HepG2 (cell line): ENCODE data around the gene LAMC3. TPM values are rescaled to one million over a fixed set of nuclear protein-coding genes. Genes with fewer than 3 reads are reported as not detected.

Experiments used
- ATAC-seq: fragments of 200-7000 bp; cut with Tn5 transposase; 3 replicates; pipeline ENCODE4 v1.9.1; 2020; ENCODE audit warnings: mild to moderate bottlenecking, moderate library complexity
- BruUV-seq: library from RNA; stranded (reverse); fragments of 400-500 nt; replicated peaks from 2 replicates; lab custom pipeline; 2021; lab: Mats Ljungman, UMichigan
- CTCF ChIA-PET: fragments of 300-600 bp; formaldehyde crosslinking; extraction: SDS; loops from one replicate; lab custom pipeline; 2021; ENCODE audit warnings: low total read pairs, inconsistent platforms, low intra/inter-chr PET ratio; lab: Yijun Ruan, JAX
- POLR2A ChIA-PET: fragments of 350-600 bp; sonication (Branson Sonifier 250); formaldehyde crosslinking; loops from one replicate; lab custom pipeline; 2020; ENCODE audit warnings: antibody characterized with exemption, inconsistent platforms; lab: Yijun Ruan, JAX
- DNase-seq: peaks from one replicate; pipeline ENCODE4 v3.0.0-alpha.2; 2015; ENCODE audit warnings: low spot score
- FAIRE-seq: peaks from 3 replicates; lab custom pipeline; 2011; peaks lifted over from hg19 to GRCh38; lab: Jason Lieb, UNC
- H2AFZ ChIP-seq: one replicate; pipeline ENCODE4 v1.6.1; 2011; ENCODE audit warnings: low read length, inconsistent platforms
- H3K27ac ChIP-seq: fragments of 300-600 bp; 3 replicates; pipeline ENCODE4 v1.8.0; 2011; ENCODE audit warnings: mixed run types, mild to moderate bottlenecking, mixed read lengths, low read length, inconsistent platforms; ENCODE audit not compliant: insufficient read depth; ENCODE audit errors: extremely low read length
- H3K27me3 ChIP-seq, 2 experiments: fragments of 200-600 bp in 1 of 2; 2 replicates in 1 of 2; 3 replicates in 1 of 2; pipeline versions ENCODE4 v1.6.0 to v1.8.0; 2011; ENCODE audit warnings: low read length in 2 of 2, mild to moderate bottlenecking in 2 of 2, moderate library complexity in 2 of 2, inconsistent platforms in 1 of 2; ENCODE audit not compliant: insufficient read depth in 2 of 2, control insufficient read depth in 1 of 2
- H3K36me3 ChIP-seq, 2 experiments: fragments of 200-600 bp in 1 of 2; replicated peaks in 1 of 2; 2 replicates in 1 of 2; 3 replicates in 1 of 2; pipeline versions ENCODE4 v1.5.1 to v1.8.0; 2011; ENCODE audit warnings: low read length in 2 of 2, inconsistent platforms in 1 of 2; ENCODE audit not compliant: insufficient read depth in 2 of 2, control insufficient read depth in 1 of 2
- H3K4me1 ChIP-seq: 2 replicates; pipeline ENCODE4 v1.5.1; 2012; ENCODE audit warnings: low read length, inconsistent platforms; ENCODE audit not compliant: insufficient read depth
- H3K4me2 ChIP-seq: 2 replicates; pipeline ENCODE4 v1.6.0; 2011; ENCODE audit warnings: low read depth, low read length, inconsistent platforms
- H3K4me3 ChIP-seq, 3 experiments: fragments of 200-600 bp in 1 of 3; sonication (generic), shearing (Covaris generic) in 1 of 3; replicated peaks in 1 of 3; 2 replicates each; pipeline ENCODE4 v1.5.1; 2011 to 2016; ENCODE audit warnings: low read length in 3 of 3, inconsistent platforms in 2 of 3, low read depth in 2 of 3, mild to moderate bottlenecking in 2 of 3, control low read depth in 1 of 3, mixed read lengths in 1 of 3; ENCODE audit not compliant: insufficient read depth in 1 of 3
- H3K79me2 ChIP-seq: one replicate; pipeline ENCODE4 v1.6.1; 2011; ENCODE audit warnings: low read length, inconsistent platforms; ENCODE audit not compliant: insufficient read depth
- H3K9ac ChIP-seq: 2 replicates; pipeline ENCODE4 v1.6.0; 2011; ENCODE audit warnings: mild to moderate bottlenecking, low read depth, low read length, inconsistent platforms; ENCODE audit not compliant: insufficient read depth
- H3K9me3 ChIP-seq: 2 replicates; pipeline ENCODE4 v1.5.1; 2012; ENCODE audit warnings: mild to moderate bottlenecking, low read length
- H4K20me1 ChIP-seq: 2 replicates; pipeline ENCODE4 v1.6.0; 2011; ENCODE audit warnings: inconsistent platforms, mild to moderate bottlenecking, low read length, moderate library complexity; ENCODE audit not compliant: insufficient read depth
- ARNTL ChIP-seq: sonication (generic); formaldehyde crosslinking; IDR thresholded peaks from 2 replicates; pipeline ENCODE4 v1.4.0; 2020; ENCODE audit warnings: mild to moderate bottlenecking, missing genetic modification reagents
- CHD2 ChIP-seq: IDR thresholded peaks from 2 replicates; pipeline ENCODE4 v1.6.1; 2011; ENCODE audit warnings: low read depth, low read length, improper control_type of control experiment
- GMEB1 ChIP-seq: sonication (generic); formaldehyde crosslinking; IDR thresholded peaks from 2 replicates; pipeline ENCODE4 v1.5.1; 2020; ENCODE audit warnings: missing genetic modification reagents, mild to moderate bottlenecking, borderline replicate concordance
- NR3C1 ChIP-seq: sonication (generic); formaldehyde crosslinking; IDR thresholded peaks from 2 replicates; pipeline ENCODE4 v1.4.0; 2020; ENCODE audit warnings: missing genetic modification reagents
- RBM39 ChIP-seq: fragments of 200-400 bp; formaldehyde crosslinking; IDR thresholded peaks from one replicate; pipeline ENCODE4 v1.6.1; 2018; ENCODE audit warnings: antibody characterized with exemption, mild to moderate bottlenecking, low read depth, low read length; ENCODE audit not compliant: poor library complexity, severe bottlenecking
- ZBTB1 ChIP-seq: sonication (generic); formaldehyde crosslinking; IDR thresholded peaks from 2 replicates; pipeline ENCODE4 v1.4.0; 2020; ENCODE audit warnings: missing genetic modification reagents, borderline replicate concordance
- ZNF224 ChIP-seq: sonication (generic); formaldehyde crosslinking; IDR thresholded peaks from 2 replicates; pipeline ENCODE4 v1.5.0; 2020; ENCODE audit warnings: mild to moderate bottlenecking, missing genetic modification reagents
- ZNF547 ChIP-seq: sonication (generic); formaldehyde crosslinking; IDR thresholded peaks from 2 replicates; pipeline ENCODE4 v1.5.1; 2020; ENCODE audit warnings: mild to moderate bottlenecking, missing genetic modification reagents
- ZNF687 ChIP-seq: sonication (generic); formaldehyde crosslinking; IDR thresholded peaks from 2 replicates; pipeline ENCODE4 v1.5.1; 2020; ENCODE audit warnings: mild to moderate bottlenecking, missing genetic modification reagents, moderate library complexity
- ZNF704 ChIP-seq: sonication (generic); formaldehyde crosslinking; IDR thresholded peaks from 2 replicates; pipeline ENCODE4 v1.8.1; 2023; ENCODE audit warnings: mild to moderate bottlenecking, inconsistent platforms, moderate library complexity, missing genetic modification reagents, borderline replicate concordance
- WGBS: methylation state at CpG from one replicate; pipeline ENCODE4 v1.1.6; 2017; ENCODE audit warnings: low lambda C conversion rate; 5-methylcytosine and 5-hydroxymethylcytosine counted together
- in situ Hi-C: cut with HindIII; loops from 2 replicates; pipeline ENCODE4 v1.10.0; 2017; ENCODE audit warnings: low pct_unique_long_range_greater_than_20kb; ENCODE audit not compliant: extremely low pct_ligation_motif_present
- intact Hi-C: fragments of 100-400 bp; cut with micrococcal nuclease; formaldehyde crosslinking; loops from one replicate; pipeline ENCODE4 v1.10.0; 2022; ENCODE audit not compliant: unreplicated experiment
- polyA plus RNA-seq, 8 experiments: library from polyadenylated mRNA; depleted of rRNA in 3 of 8; stranded (reverse) in 7 of 8; unstranded in 1 of 8; fragments of >200 nt; fragmentation: Illumina TruSeq in 4 of 8; extraction: Trizol in 4 of 8; gene quantifications; 2 replicates each; pipeline versions ENCODE4 v1.2.1 to v1.2.3, GENCODE V29; 2011 to 2016; ENCODE audit warnings: low read depth in 4 of 8, missing spikeins in 1 of 8, mixed read lengths in 1 of 8; ENCODE audit not compliant: insufficient read depth in 1 of 8
- total RNA-seq, 5 experiments: library from RNA; depleted of rRNA; stranded (reverse); fragments of >200 nt; fragmentation: Illumina TruSeq; extraction: Trizol; gene quantifications; 2 replicates each; pipeline ENCODE4 v1.2.3, GENCODE V29; 2016; ENCODE audit warnings: low read depth in 1 of 5

Gene LAMC3
- total and polyA plus RNA-seq, 2 of the 13 experiments (the other 11 are each of a cell fraction or from before 2014, with no cell fraction given): 0.07 to 0.57 TPM

DNA sequence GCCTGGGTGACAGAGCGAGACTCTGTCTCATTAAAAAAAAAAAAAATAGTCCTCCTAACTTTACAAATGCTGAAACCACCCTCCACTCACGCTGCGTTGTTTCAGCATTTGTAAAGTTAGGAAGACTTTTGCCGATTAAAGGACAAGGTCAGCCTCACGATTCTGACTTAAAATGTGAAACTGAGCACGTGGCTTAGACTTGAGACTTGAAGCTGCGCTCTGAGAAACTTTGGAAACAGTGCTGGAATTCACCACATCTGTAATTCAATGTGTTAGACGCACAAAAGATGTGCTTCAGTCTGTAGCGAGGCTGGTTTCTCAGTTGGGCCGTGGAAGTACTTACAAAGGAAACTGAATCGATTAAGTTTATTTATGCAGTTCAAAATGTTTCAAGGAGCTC lies 25.0 kb upstream of the LAMC3 start:
- H3K4me3 ChIP-seq: no peak overlapping the region
- intact Hi-C loops (loop anchor here (2.0 kb wide), 1 partner anchor 75 kb away; no protein-coding TSS in a partner anchor), in situ Hi-C loops (no loop called here)
- H3K79me2 ChIP-seq: no peaks in the 10 kb centered on the region
- no peak for DNase-seq
- H3K4me2 ChIP-seq: no peak overlapping the region
- H3K4me1 ChIP-seq: no peaks in the 10 kb centered on the region
- 51% methylated on average over 11 of the region's 11 CpGs for WGBS
- ChIA-PET CTCF (no interaction called here), POLR2A (no interaction called here)
- H3K9ac ChIP-seq: no peak overlapping the region
- no peak overlapping the region for H2AFZ ChIP-seq
- no TSS peak for BruUV-seq
- no peak overlapping the region for H3K27ac ChIP-seq
- no peaks in the 10 kb centered on the region for H3K36me3 ChIP-seq
- H3K9me3 ChIP-seq: no peaks in the 10 kb centered on the region
- H3K27me3 ChIP-seq: peaks cover 14 to 91% of the 10 kb centered on the region in 2 experiments
- no peak for ATAC-seq
- H4K20me1 ChIP-seq: no peaks in the 10 kb centered on the region
- FAIRE-seq: no peak
- TF ChIP-seq ZNF704 (CRISPR knock-in tag) (no peak), CHD2 (no peak), ZNF547 (CRISPR knock-in tag) (no peak), ZNF687 (CRISPR knock-in tag) (no peak), ZNF224 (no peak), GMEB1 (CRISPR knock-in tag) (no peak), RBM39 (no peak), NR3C1 (CRISPR knock-in tag) (no peak), ZBTB1 (CRISPR knock-in tag) (no peak), ARNTL (CRISPR knock-in tag) (no peak)
